Stimulated activated CD8-positive, alpha-beta memory T cell treated with anti-CD3 and anti-CD28 coated beads, Interleukin-4, amount 100 ng/mL, for 24 hours (primary cell): Measurements from ENCODE around the gene SLC18A3.

ENCODE experiments used
- DNase-seq: peaks from one replicate; pipeline ENCODE4 v3.0.0-alpha.2; 2020; ENCODE audit warnings: low read depth

Gene SLC18A3

DNA sequence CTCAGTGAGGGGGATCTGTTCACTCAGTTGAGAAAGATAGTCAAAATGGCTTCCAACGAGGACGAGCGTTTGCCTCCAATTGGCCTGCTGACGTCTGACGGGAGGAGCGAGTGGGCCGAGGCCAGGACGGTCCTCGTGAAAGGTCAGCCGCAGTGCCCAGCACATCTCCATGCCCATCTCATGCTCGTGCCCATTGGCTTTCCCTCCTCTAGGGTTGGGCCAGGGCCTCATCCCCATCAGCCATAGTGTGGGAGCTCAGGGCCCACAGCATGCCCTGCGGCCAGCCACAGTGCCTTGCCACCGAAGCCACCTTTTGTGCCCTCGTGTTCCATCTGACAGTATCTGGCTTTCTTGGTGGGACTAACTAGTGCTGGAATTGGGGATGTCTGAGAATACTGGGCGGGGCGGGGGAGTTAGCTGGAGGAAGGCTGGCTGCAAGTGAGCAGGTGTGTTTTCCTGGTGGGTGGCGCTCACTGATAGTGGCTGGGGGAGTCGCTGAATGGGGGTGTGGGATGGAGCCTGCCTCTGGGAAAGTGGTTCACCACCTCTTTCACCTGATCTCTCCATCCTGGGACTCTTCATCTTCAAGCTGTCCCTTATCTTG is 17.6 kb downstream of the SLC18A3 start:
- DNase-seq = no peak

DNA sequence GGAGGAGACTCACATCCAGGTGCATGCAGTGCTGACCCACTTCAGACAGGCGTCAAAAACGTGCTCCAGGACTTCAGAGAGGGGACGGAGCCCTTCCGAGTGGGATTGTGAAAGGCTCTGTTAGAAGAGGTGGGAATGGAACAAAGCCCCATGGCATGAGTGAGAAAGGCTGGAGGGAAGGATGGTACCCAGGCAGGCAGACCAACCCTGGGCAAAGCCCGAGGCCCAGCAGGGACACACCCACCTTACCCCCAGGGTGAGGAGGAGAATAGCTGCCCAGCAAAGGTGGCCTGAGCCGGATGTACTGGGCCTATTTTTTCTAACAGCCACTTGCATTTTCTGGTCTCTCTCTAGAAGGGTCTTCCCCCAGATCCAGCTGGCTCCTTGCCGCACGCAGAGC is 18.5 kb downstream of the SLC18A3 start:
- DNase-seq = no peak

DNA sequence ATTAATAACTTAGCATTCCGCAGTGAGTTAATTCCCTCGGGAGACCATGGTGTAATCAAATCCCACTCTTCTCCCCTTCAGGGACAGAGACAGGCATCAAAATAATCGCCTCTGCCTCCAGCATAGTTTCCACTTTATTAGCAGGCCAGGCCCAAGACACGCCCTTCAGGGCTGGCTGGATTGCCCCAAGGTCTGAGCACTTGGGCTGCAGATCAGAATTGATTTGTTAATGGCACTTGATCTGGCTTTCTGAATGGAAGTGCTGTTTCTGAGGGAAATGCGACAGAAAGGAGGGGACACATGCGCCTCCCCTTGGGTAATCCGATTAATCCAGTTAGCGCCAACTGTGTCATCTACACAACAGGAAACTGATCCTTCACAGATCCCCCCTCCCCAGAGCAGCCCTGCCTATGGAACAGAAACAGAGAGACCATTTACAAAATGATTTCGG is 19.3 kb downstream of the SLC18A3 start:
- DNase-seq = no peak

DNA sequence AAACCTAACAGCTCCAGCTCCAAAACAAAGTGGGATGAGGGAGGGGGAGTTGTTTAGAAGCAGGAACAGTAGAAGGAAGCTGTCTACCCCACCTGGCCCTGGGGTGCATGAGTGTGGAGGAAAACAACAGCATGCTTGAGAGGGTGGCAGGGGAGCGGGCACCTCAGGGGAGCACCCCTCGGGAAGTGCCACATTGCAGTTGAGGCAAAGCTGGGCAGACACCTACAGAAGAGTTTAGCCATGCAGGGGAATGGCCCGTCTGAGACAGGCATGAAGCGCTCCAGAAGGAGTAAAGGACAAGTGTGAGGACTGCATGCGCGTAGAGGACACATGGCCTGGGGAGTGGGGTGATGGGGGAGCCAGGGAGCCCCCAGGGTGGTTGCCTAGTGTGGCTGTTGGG is 21.9 kb downstream of the SLC18A3 start:
- no peak for DNase-seq

DNA sequence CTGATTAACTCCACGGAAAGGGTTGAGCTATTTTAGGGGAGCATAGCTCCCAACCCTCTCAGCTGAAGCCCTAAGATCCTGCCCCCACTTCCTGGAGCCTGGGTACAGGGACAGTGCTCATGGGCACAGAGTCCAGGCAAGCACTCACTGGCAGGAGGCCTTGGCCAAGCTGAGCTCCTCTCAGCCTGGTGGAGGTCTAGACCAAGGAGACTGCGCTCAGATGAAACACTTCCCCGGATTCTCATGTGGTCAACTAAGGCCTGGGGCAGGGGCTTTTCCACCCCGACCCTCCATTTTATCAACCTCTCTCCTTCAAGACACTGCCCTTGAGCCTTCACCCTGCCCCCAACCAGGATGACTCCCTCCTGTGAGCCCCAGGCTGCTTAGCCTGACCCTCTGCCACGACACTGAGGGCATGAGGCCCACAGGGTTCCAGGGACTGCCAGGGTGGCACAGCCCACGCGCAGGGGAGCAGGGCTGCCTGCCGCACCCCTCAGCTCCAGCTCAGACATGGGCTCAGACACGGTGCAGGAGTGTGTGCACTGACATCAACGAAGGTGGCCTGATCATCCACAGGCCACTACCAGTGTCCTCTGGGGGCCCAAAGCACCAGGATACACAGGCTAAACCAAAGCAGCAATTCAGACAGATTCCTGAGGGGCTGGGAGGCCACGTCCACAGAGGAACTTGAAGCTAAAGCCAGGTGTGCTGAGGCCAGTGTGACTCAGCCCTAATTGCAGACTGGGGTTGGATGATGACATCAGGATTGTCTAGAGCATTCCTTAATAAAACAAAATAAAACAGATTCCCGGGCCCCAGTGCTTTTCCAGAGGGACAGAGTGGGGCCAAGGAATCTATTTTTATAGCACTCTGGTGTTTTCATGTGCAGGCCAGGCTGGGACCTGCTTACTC is 22.6 kb downstream of the SLC18A3 start:
- DNase-seq = no peak

GRCh38 chr10:49633327-49634068 is 23.4 kb downstream of the SLC18A3 start:
- no peak for DNase-seq

DNA sequence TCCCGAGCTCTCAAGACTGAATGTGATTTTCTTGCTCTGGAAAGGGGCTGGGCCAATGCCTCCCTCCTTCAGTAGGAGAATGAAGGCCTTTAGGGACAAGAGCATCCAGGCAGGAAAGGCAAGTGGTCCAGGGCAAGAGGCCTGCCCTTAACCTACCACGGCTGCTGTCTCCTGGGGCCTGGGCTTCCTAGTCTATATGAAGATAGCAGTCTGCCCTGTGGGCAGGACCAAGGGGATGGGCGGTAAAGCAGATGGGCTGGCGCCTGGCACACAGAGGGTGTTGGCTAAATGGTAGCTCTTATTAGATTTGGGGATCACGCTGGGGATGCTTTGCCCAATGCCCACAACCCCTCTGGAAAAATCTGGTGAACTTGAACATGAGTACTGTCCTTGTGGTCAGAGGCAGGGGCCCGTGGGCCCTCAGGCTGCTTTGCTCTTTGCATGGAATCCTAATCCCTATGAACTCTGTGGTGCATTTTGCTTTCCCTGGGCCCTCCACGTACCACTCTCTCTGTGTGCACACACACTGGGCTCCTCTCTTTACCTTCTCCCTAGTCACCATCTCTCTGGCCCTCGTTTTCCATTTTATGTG is 24.1 kb downstream of the SLC18A3 start:
- DNase-seq = no peak

DNA sequence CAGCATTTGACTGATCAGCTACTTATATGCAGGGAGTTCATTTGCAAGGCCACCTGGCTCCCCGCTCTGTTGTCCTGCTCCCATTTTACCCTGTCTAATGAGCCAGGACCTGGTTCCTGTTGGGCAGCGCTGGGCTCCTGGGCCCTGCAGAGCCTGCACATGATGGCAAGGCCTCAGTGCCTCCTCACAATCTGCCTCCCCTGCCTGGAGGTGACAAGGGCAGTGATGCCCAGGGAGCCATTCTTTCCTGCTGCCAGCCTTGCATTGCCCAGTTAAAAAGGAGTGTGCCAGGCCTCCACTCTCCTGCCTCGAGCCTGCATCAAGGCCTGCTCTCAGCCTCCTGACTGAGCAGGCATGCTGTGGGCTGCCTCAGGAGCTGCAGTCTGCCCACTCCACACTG is 32.2 kb downstream of the SLC18A3 start:
- no peak for DNase-seq

DNA sequence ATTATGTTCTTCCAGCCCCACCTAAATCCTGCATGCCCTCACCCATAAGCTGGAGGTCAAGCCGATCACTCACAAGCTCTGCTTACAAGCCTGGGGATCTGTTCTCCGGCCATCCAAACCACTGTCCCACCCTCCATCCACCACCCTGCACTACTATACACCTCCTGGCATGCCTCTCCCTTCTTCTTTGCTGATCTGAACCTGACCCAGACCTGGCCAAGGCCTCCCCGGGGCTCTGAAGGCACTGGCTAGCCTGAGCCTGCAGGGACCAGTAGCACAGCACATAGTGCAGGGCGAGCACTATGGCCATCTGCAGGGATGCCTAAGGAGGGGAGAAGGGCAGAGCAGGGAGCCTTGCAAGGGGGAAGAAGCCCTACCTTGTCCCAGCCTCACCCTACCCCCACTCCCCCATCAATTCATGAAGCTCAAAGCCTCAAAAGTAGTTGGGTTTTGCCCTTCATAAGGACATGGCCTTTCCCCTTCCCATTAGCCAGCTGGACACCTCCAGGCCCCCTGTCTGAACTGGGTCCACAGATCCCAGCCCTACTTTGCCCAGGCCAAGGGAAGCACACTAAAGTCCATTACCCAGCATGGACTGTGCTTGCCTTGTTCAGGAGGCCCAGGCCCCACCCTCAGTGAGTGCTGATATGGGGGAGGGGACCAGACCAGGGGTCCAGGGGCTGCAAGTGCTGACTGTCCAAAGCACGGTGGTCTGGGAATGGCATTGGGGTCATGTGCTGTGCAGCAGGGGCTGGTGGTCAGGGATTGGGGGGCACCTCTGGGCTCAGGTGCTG is 33.3 kb downstream of the SLC18A3 start:
- DNase-seq = no peak

GRCh38 chr10:49644035-49644646 is 34.0 kb downstream of the SLC18A3 start:
- no peak for DNase-seq

GRCh38 chr10:49645417-49645816 is 35.3 kb downstream of the SLC18A3 start:
- DNase-seq = no peak

DNA sequence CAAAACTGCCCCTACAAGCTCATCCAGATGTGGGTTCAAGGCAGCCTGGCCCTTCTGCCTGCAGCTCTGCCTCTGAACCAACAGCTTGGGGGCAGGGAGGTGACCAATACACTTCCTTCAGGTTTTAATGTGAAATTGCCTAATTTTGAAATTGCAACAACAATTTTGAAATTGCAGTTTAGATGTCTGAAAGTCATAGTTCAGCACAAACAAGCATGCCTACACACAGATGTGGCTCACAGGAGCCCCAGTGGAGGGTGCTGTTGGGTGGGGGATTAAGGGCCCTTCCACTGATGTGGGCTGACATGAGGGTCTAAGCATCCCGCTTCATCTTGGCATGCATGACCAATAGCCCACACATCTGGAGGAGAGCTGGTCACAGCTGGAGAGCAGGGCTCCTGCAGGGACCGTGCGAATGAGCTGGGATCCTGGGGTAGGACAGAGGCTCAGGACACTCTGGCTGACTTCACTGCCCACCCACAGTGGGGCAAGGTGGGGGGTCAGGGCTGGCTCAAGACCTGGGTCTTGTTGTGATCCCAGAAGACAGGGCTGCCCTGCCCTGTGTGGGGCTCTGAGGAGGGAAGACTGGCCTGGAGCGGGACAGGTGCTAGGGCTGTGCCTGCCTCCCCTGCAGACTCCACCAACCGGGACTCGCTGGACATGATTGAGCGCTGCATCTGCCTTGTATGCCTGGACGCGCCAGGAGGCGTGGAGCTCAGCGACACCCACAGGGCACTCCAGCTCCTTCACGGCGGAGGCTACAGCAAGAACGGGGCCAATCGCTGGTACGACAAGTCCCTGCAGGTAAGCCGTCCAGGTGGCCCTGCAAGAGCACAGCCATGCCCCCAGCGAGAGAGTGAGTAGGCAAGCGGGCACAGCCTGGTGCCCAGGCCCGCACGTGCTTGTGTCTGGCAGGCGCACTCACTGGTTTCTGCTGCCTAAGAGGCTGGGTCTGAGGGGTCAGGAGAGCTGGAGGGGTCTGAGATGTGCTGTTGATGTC is 36.1 kb downstream of the SLC18A3 start:
- DNase-seq = no peak

- DNase-seq = no peak
Observed at GRCh38 chr10:49647554-49647953, 37.4 kb downstream of the SLC18A3 start.

DNA sequence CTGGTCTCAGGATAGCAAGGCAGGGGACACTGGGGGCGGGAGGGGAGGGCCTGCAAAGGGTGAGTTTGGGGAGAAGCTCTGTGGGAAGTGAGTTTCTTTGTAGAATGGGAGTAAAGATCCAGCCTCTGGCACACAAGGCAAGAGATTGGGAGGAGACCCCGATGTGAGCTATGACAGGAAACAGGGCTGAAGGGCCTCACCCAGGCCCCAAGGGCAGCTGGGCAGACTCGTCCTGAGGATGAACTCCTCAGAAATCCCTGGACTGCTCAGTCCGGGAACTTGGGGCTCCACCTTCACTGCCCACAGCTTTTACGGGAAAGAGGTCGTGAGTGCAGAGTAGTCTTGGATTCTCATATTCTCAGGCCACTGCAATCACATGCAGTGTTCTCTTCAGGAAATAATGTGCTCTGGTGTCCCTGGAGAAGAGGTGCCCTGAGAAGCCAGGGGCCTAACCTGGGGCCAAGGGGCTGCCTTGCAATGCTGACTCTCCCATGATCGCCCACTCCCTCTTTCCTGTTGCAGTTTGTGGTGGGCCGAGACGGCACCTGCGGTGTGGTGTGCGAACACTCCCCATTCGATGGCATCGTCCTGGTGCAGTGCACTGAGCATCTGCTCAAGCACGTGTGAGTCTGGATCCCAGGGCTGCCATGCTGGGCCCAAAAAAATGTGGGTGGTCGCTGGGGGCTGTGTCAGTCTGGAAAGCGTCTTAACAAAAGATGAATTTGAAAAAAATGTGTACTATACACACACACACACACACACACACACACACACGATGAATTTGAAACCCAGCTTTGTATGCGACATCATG is 38.1 kb downstream of the SLC18A3 start:
- no peak for DNase-seq

- DNase-seq = peak; percentile 19
Observed at GRCh38 chr10:49649294-49649693, 39.2 kb downstream of the SLC18A3 start.

DNA sequence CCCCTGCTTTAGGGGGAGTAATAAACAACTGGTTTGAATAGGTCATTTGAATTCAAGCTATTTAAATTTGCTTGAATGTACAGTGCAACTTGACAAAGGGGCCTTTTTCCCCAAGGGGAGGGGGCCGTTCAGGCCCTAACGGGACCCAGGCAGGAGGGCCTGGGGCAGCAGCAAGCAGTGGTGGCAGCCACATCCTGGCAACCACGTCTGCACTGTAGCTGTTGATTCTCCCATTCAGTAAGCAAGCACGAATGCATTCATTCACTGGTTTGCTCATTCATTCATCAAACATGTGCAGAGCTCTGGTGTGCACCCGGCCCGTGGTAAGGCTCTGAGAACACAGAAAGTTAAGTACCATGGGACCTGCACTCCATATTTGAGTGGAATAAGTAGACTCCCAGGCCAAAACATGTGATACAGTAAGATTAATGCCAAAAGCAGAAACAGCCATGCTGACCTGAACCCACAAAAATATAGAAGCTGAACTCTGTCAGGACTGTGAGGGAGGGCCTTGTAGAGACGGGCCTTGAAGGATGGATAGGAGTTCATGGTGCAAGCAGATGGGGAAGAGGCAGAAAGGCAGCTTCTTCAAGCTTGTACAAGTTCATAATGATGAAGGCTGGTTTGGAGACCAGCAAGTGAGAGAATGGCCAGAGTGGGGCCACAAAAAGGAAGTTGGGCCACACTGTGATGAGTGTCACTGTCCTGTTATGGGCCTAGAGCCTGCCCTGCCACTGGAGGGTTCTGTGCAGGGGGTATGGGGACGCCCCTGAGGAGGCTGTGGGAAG is 40.0 kb downstream of the SLC18A3 start:
- no peak for DNase-seq

- no peak for DNase-seq
Observed at GRCh38 chr10:49650724-49651034, 40.6 kb downstream of the SLC18A3 start.
